CD14-positive monocyte (primary cell): Measurements from ENCODE around the gene ANKRD55. TPM values are rescaled to one million over a fixed set of nuclear protein-coding genes. Genes with fewer than 3 reads are reported as not detected.

Source experiments
- DNase-seq, 3 donors: peaks; one replicate each; pipeline ENCODE4 v3.0.0-alpha.2; 2011 to 2022
- H2AFZ ChIP-seq: 2 replicates; pipeline ENCODE4 v1.6.0; 2012; ENCODE audit warnings: mild to moderate bottlenecking, low read depth, low read length, inconsistent platforms; ENCODE audit not compliant: insufficient read depth, poor library complexity, severe bottlenecking
- H3K27ac ChIP-seq, 2 donors: 1 replicate in 1 of 2; 2 replicates in 1 of 2; pipeline ENCODE4 v1.5.1; 2012 to 2013; ENCODE audit warnings: low read length in 2 of 2, control low read depth in 1 of 2, inconsistent platforms in 1 of 2, low read depth in 1 of 2, mild to moderate bottlenecking in 1 of 2
- H3K27me3 ChIP-seq, 2 donors: one replicate each; pipeline versions ENCODE4 v1.6.0 to v1.6.1; 2011 to 2013; ENCODE audit warnings: low read length in 2 of 2; ENCODE audit not compliant: control insufficient read depth in 2 of 2, insufficient read depth in 2 of 2
- H3K36me3 ChIP-seq, 2 donors: replicated peaks in 1 of 2; 1 replicate in 1 of 2; 2 replicates in 1 of 2; pipeline versions ENCODE4 v1.5.1 to v1.6.1; 2012 to 2013; ENCODE audit warnings: low read length in 2 of 2, control low read depth in 1 of 2, inconsistent platforms in 1 of 2, mild to moderate bottlenecking in 1 of 2; ENCODE audit not compliant: insufficient read depth in 2 of 2, control insufficient read depth in 1 of 2
- H3K4me1 ChIP-seq, 2 donors: 1 replicate in 1 of 2; 2 replicates in 1 of 2; pipeline versions ENCODE4 v1.5.1 to v1.6.1; 2012 to 2013; ENCODE audit warnings: low read length in 2 of 2, control low read depth in 1 of 2, inconsistent platforms in 1 of 2, mild to moderate bottlenecking in 1 of 2, moderate library complexity in 1 of 2; ENCODE audit not compliant: insufficient read depth in 2 of 2, control insufficient read depth in 1 of 2
- H3K4me2 ChIP-seq: replicated peaks from 2 replicates; pipeline ENCODE3; 2012; ENCODE audit warnings: low read length, moderate library complexity, mild to moderate bottlenecking; ENCODE audit not compliant: poor library complexity, severe bottlenecking; ENCODE audit errors: extremely low read depth
- H3K4me3 ChIP-seq, 3 experiments: fragments of 200-600 bp in 1 of 3; sonication (generic) in 1 of 3; replicated peaks in 1 of 3; 1 replicate in 2 of 3; 2 replicates in 1 of 3; pipeline ENCODE4 v1.5.1; 2011 to 2013; ENCODE audit warnings: low read length in 3 of 3, mild to moderate bottlenecking in 3 of 3, control low read depth in 2 of 3, low read depth in 2 of 3, inconsistent platforms in 1 of 3, moderate library complexity in 1 of 3
- H3K79me2 ChIP-seq: 2 replicates; pipeline ENCODE4 v1.6.0; 2012; ENCODE audit warnings: mild to moderate bottlenecking, control low read depth, inconsistent platforms, low read length, moderate library complexity; ENCODE audit not compliant: insufficient read depth
- H3K9ac ChIP-seq: 2 replicates; pipeline ENCODE4 v1.6.0; 2017; ENCODE audit warnings: low read length, mild to moderate bottlenecking; ENCODE audit not compliant: insufficient read depth, poor library complexity, severe bottlenecking
- H3K9me3 ChIP-seq, 2 donors: replicated peaks in 1 of 2; 1 replicate in 1 of 2; 2 replicates in 1 of 2; pipeline versions ENCODE4 v1.5.1 to v1.6.1; 2012 to 2013; ENCODE audit warnings: low read length in 2 of 2, control low read depth in 1 of 2; ENCODE audit not compliant: control insufficient read depth in 1 of 2, insufficient read depth in 1 of 2
- H4K20me1 ChIP-seq: 2 replicates; pipeline ENCODE4 v1.6.0; 2012; ENCODE audit warnings: mild to moderate bottlenecking, low read length, control low read depth, moderate library complexity; ENCODE audit not compliant: insufficient read depth
- H3K27ac Mint-ChIP-seq, 7 donors: one replicate each; pipeline ENCODE4 v1.8.0; 2020; ENCODE audit warnings: mild to moderate bottlenecking in 7 of 7, mixed read lengths in 7 of 7, moderate library complexity in 6 of 7, inconsistent platforms in 2 of 7
- H3K27me3 Mint-ChIP-seq, 3 donors: one replicate each; pipeline ENCODE4 v1.8.0; 2021 to 2022; ENCODE audit warnings: low read depth in 3 of 3, mild to moderate bottlenecking in 3 of 3, mixed read lengths in 3 of 3, moderate library complexity in 3 of 3, inconsistent platforms in 1 of 3
- H3K36me3 Mint-ChIP-seq, 2 donors: one replicate each; pipeline ENCODE4 v1.8.0; 2020; ENCODE audit warnings: mixed read lengths in 2 of 2, inconsistent platforms in 1 of 2, mild to moderate bottlenecking in 1 of 2
- H3K4me1 Mint-ChIP-seq: one replicate; pipeline ENCODE4 v1.8.0; 2020; ENCODE audit warnings: mild to moderate bottlenecking, mixed read lengths
- H3K4me3 Mint-ChIP-seq, 2 donors: one replicate each; pipeline ENCODE4 v1.8.0; 2020; ENCODE audit warnings: mild to moderate bottlenecking in 2 of 2, mixed read lengths in 2 of 2, moderate library complexity in 1 of 2
- H3K9me3 Mint-ChIP-seq, 7 donors: one replicate each; pipeline ENCODE4 v1.8.0; 2020 to 2022; ENCODE audit warnings: mixed read lengths in 7 of 7, mild to moderate bottlenecking in 6 of 7, moderate library complexity in 6 of 7, inconsistent platforms in 2 of 7
- CTCF ChIP-seq: fragments of 200-600 bp; IDR thresholded peaks from one replicate; pipeline ENCODE4 v1.8.0; 2022; ENCODE audit warnings: antibody characterized with exemption, mild to moderate bottlenecking
- WGBS: methylation state at CpG from one replicate; pipeline ENCODE4 v1.1.5; 2013; ENCODE audit warnings: missing lambda C conversion rate; ENCODE audit not compliant: insufficient coverage; 5-methylcytosine and 5-hydroxymethylcytosine counted together
- intact Hi-C, 2 donors: fragments of 100-400 bp; cut with micrococcal nuclease; formaldehyde crosslinking; loops; one replicate each; pipeline versions ENCODE4 v1.15.0 to v1.15.1; 2023
- polyA plus RNA-seq, 3 donors: library from polyadenylated mRNA; depleted of rRNA in 1 of 3; unstranded in 2 of 3; stranded (reverse) in 1 of 3; fragments of 300-500 nt in 2 of 3; fragments of >200 nt in 1 of 3; fragmentation: Illumina TruSeq in 2 of 3; gene quantifications; 1 replicate in 2 of 3; 2 replicates in 1 of 3; pipeline ENCODE4 v1.2.3, GENCODE V29; 2012 to 2021

ANKRD55 gene
- polyA plus RNA-seq, 3 donors: 0.20 to 0.55 (median 0.28) TPM

- H3K4me1 ChIP-seq: peaks cover 16 to 22% of the 10 kb centered on the region in 2 donors
- Mint-ChIP-seq H3K4me1 (peaks cover 32% of the 10 kb centered on the region), H3K9me3 (peaks cover 0 to 1% (median 0%) of the 10 kb centered on the region in 7 donors), H3K27me3 (peaks cover 0 to 2% (median 2%) of the 10 kb centered on the region in 3 donors), H3K4me3 (no peak overlapping the region), H3K36me3 (peaks cover 2 to 3% of the 10 kb centered on the region in 2 donors), H3K27ac (peak overlapping the region in 1 of 7 donors; percentile 4)
- no peak overlapping the region for H3K9ac ChIP-seq
- no peak overlapping the region for H3K4me3 ChIP-seq
- DNase-seq: no peak
- H2AFZ ChIP-seq: no peak overlapping the region
- intact Hi-C loops: no loop called here
- H3K79me2 ChIP-seq: no peaks in the 10 kb centered on the region
- WGBS: 82% methylated on average over 5 of the region's 10 CpGs
- no peak overlapping the region for H3K27ac ChIP-seq
- no peak for TF ChIP-seq CTCF
- H4K20me1 ChIP-seq: no peaks in the 10 kb centered on the region
- H3K27me3 ChIP-seq: no peaks in the 10 kb centered on the region
- no peaks in the 10 kb centered on the region for H3K36me3 ChIP-seq
- no peaks in the 10 kb centered on the region for H3K9me3 ChIP-seq
- H3K4me2 ChIP-seq: no peak overlapping the region
These were observed 172.6 kb downstream of the ANKRD55 start for GRCh38 chr5:56060276-56061110.

GRCh38 chr5:56059854-56060253, 173.3 kb downstream of the ANKRD55 start:
- H3K4me1 Mint-ChIP-seq: peaks cover 34% of the 10 kb centered on the region
- H3K4me2 ChIP-seq: no peak overlapping the region
- H3K4me3 Mint-ChIP-seq: no peak overlapping the region

More at GRCh38 chr5:56059854-56060253, 173.3 kb downstream of the ANKRD55 start:
- no peaks in the 10 kb centered on the region for H3K27me3 ChIP-seq
- no peak overlapping the region for H2AFZ ChIP-seq
- H3K36me3 ChIP-seq: no peaks in the 10 kb centered on the region
- no peak overlapping the region for H3K27ac ChIP-seq
- no peaks in the 10 kb centered on the region for H3K9me3 ChIP-seq
- no peaks in the 10 kb centered on the region for H3K79me2 ChIP-seq
- peaks cover 2 to 3% of the 10 kb centered on the region in 2 donors for H3K36me3 Mint-ChIP-seq
- peaks cover 0 to 1% (median 0%) of the 10 kb centered on the region in 7 donors for H3K9me3 Mint-ChIP-seq
- H3K9ac ChIP-seq: no peak overlapping the region
- DNase-seq: no peak
- intact Hi-C loops: no loop called here
- 100% methylated on average over 6 of the region's 8 CpGs for WGBS
- no peak for TF ChIP-seq CTCF
- H3K4me3 ChIP-seq: no peak overlapping the region
- H3K27me3 Mint-ChIP-seq: peaks cover 0 to 2% (median 2%) of the 10 kb centered on the region in 3 donors
- no peak overlapping the region for H3K27ac Mint-ChIP-seq
- H4K20me1 ChIP-seq: no peaks in the 10 kb centered on the region
- peaks cover 16 to 23% of the 10 kb centered on the region in 2 donors for H3K4me1 ChIP-seq
